ENCODE results near the gene FAM217B. TPM values are rescaled to one million over a fixed set of nuclear protein-coding genes. Genes with fewer than 3 reads are reported as not detected.

The FAM217B gene
- polyA plus RNA-seq, 1 donor from 2014 or later = 15.1 TPM

DNA sequence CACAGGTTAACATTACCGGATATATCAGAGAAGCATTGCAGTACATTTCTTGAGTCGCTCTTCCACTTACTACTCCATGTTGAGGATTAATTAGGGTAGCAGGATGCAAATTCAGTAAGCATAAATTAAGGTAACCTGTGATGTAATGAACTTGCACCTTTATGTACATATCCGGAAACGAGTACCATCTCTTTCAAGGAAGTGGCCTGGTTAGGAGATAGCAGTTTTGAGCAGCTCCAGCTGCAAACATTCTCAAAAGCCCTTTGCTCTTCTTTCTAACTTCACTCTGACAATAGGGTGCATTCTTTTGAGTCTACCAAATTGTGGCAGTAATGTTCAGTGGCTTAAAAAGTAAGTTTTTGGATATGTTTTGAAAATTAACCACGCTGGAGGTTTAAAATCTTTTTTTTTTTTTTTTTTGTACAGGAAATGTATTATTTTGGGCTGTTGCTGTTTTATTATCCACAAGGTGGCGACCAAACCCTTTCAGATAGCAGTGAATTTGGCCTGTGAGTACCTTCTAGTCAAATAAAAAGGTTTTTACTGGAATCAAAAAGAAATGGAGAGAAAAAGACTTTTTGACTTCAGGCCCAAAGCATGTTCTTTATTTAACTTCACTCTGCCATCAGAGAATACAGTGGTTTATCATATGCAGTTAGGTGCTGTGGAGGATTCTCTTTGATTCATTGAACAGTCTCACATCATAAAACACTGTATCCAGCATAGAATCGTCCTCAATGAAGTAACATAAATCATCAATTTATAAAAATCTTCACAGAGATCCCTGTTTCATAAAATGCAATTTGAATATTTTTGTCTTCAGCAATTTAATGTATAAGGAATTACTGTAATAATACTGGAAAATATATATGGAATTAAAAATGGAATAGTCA, 8.9 kb downstream of the FAM217B start:
- Histone ChIP-seq H3K36me3 (ENCODE audit: insufficient read depth, low read length) (no peaks in the 10 kb centered on the region), H3K9ac (ENCODE audit: low read length) (no peak overlapping the region), H3F3A (ENCODE audit: insufficient read depth, low read length, poor library complexity, severe bottlenecking) (no peaks in the 10 kb centered on the region), H3K27ac (ENCODE audit: low read length) (no peak overlapping the region), H3K9me3 (ENCODE audit: low read length) (no peaks in the 10 kb centered on the region), H3K4me3 (ENCODE audit: low read length) (no peak overlapping the region), H2AFZ (ENCODE audit: low read depth, low read length) (no peak overlapping the region), H3K79me2 (replicated peaks; ENCODE audit: insufficient read depth, low read length) (no peaks in the 10 kb centered on the region), H3K4me2 (ENCODE audit: low read length) (no peak overlapping the region), H3K9me2 (ENCODE audit: insufficient read depth, low read length) (no peaks in the 10 kb centered on the region), H4K20me1 (ENCODE audit: insufficient read depth) (no peaks in the 10 kb centered on the region), H3K27me3 (ENCODE audit: insufficient read depth, low read depth, low read length) (no peaks in the 10 kb centered on the region)
- TF ChIP-seq, protein P1, sequence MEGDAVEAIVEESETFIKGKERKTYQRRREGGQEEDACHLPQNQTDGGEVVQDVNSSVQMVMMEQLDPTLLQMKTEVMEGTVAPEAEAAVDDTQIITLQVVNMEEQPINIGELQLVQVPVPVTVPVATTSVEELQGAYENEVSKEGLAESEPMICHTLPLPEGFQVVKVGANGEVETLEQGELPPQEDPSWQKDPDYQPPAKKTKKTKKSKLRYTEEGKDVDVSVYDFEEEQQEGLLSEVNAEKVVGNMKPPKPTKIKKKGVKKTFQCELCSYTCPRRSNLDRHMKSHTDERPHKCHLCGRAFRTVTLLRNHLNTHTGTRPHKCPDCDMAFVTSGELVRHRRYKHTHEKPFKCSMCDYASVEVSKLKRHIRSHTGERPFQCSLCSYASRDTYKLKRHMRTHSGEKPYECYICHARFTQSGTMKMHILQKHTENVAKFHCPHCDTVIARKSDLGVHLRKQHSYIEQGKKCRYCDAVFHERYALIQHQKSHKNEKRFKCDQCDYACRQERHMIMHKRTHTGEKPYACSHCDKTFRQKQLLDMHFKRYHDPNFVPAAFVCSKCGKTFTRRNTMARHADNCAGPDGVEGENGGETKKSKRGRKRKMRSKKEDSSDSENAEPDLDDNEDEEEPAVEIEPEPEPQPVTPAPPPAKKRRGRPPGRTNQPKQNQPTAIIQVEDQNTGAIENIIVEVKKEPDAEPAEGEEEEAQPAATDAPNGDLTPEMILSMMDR (IDR thresholded peaks at IDR 0.05; ENCODE audit: poor library complexity, severe bottlenecking) = peak; percentile 85
- TF ChIP-seq RAD21 (conservative IDR thresholded peaks at IDR 0.05) (peak; percentile 83), SMC3 (conservative IDR thresholded peaks at IDR 0.05; ENCODE audit: poor library complexity) (peak; percentile 78), EP300 (conservative IDR thresholded peaks at IDR 0.05; ENCODE audit: poor library complexity, severe bottlenecking) (no peak)

DNA sequence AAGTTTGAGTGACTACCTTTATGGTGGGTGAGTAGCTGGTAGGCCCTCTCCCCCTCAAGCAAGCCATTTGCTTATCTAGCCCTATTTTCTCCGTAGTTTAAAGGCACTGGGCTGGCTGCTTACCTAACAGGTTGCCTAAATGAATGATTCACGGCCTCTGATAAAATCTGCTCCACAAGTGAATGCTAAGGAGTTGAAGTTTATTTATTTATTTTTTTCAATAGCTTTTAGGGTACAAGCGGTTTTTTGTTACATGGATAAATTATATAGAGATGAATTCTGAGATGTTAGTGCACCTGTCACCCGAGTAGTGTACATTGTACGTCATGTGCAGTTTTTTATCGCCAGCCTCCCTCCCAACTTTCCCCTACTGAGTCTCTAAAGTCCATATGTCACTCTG, 9.7 kb downstream of the FAM217B start:
- H3K9me2 ChIP-seq (ENCODE audit: insufficient read depth, low read length) = no peaks in the 10 kb centered on the region
- H3K27ac ChIP-seq (ENCODE audit: low read length) = no peak overlapping the region
- TF ChIP-seq, protein P2, sequence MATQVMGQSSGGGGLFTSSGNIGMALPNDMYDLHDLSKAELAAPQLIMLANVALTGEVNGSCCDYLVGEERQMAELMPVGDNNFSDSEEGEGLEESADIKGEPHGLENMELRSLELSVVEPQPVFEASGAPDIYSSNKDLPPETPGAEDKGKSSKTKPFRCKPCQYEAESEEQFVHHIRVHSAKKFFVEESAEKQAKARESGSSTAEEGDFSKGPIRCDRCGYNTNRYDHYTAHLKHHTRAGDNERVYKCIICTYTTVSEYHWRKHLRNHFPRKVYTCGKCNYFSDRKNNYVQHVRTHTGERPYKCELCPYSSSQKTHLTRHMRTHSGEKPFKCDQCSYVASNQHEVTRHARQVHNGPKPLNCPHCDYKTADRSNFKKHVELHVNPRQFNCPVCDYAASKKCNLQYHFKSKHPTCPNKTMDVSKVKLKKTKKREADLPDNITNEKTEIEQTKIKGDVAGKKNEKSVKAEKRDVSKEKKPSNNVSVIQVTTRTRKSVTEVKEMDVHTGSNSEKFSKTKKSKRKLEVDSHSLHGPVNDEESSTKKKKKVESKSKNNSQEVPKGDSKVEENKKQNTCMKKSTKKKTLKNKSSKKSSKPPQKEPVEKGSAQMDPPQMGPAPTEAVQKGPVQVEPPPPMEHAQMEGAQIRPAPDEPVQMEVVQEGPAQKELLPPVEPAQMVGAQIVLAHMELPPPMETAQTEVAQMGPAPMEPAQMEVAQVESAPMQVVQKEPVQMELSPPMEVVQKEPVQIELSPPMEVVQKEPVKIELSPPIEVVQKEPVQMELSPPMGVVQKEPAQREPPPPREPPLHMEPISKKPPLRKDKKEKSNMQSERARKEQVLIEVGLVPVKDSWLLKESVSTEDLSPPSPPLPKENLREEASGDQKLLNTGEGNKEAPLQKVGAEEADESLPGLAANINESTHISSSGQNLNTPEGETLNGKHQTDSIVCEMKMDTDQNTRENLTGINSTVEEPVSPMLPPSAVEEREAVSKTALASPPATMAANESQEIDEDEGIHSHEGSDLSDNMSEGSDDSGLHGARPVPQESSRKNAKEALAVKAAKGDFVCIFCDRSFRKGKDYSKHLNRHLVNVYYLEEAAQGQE (IDR thresholded peaks at IDR 0.05; ENCODE audit: borderline replicate concordance) = no peak
- no peak for TF ChIP-seq TAF1 (IDR thresholded peaks at IDR 0.05; ENCODE audit: low read depth)
- no peak for TF ChIP-seq RAD21 (conservative IDR thresholded peaks at IDR 0.05)
- no peak for TF ChIP-seq POLR2AphosphoS5 (IDR thresholded peaks at IDR 0.05)
- no peak for TF ChIP-seq EZH2 (IDR thresholded peaks at IDR 0.05; ENCODE audit: borderline replicate concordance, insufficient read depth, low read length, poor library complexity, severe bottlenecking)
- no peak for TF ChIP-seq MXI1 (conservative IDR thresholded peaks at IDR 0.05; ENCODE audit: poor library complexity, severe bottlenecking)
- TF ChIP-seq, protein P1 (IDR thresholded peaks at IDR 0.05; ENCODE audit: poor library complexity, severe bottlenecking) = no peak
- TF ChIP-seq EP300 (conservative IDR thresholded peaks at IDR 0.05; ENCODE audit: poor library complexity, severe bottlenecking) = no peak
- TF ChIP-seq SMC3 (conservative IDR thresholded peaks at IDR 0.05; ENCODE audit: poor library complexity) = no peak
- H3K9me3 ChIP-seq (ENCODE audit: low read length) = no peaks in the 10 kb centered on the region
- no peaks in the 10 kb centered on the region for H3F3A ChIP-seq (ENCODE audit: insufficient read depth, low read length, poor library complexity, severe bottlenecking)
- no peak overlapping the region for H2AFZ ChIP-seq (ENCODE audit: low read depth, low read length)
- no peaks in the 10 kb centered on the region for H4K20me1 ChIP-seq (ENCODE audit: insufficient read depth)
- no peak overlapping the region for H3K4me2 ChIP-seq (ENCODE audit: low read length)
- no peaks in the 10 kb centered on the region for H3K36me3 ChIP-seq (ENCODE audit: insufficient read depth, low read length)
- H3K27me3 ChIP-seq (ENCODE audit: insufficient read depth, low read depth, low read length) = no peaks in the 10 kb centered on the region
- H3K9ac ChIP-seq (ENCODE audit: low read length) = no peak overlapping the region
- no peaks in the 10 kb centered on the region for H3K79me2 ChIP-seq (replicated peaks; ENCODE audit: insufficient read depth, low read length)
- H3K4me3 ChIP-seq (ENCODE audit: low read length) = no peak overlapping the region
